Body of pancreas (tissue), 4 donors: Measurements from ENCODE around the gene TSPAN4.

Experiments
- POLR2A ChIP-seq, 3 donors: fragments of 450-650 bp; IDR thresholded peaks; one replicate each; pipeline ENCODE4 v1.6.1; 2016; ENCODE audit warnings: antibody characterized with exemption in 3 of 3, mild to moderate bottlenecking in 2 of 3
- TF ChIP-seq, protein P1 (sequence below), 7 experiments: fragments of 450-650 bp in 4 of 7; fragments of 200-600 bp in 3 of 7; sonication (generic) in 3 of 7; IDR thresholded peaks; one replicate each; pipeline ENCODE4 v1.5.1; 2016 to 2019; ENCODE audit warnings: antibody characterized with exemption in 7 of 7

DNA sequence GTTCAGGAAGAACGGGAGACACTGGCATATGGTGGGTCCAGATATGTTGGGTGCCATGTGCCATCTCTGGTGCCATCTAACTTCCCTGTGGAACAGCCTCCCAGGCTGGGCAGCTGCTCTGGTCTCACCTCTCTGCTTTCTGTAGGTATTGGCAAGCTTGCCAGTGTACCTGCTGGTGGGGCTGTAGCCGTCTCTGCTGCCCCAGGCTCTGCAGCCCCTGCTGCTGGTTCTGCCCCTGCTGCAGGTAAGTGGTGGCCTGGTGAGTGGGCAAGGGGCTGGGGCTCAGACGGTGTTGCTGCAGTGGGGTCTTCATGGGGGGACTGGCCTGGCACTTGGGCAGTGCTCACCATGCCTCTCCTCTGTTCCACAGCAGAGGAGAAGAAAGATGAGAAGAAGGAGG, 30.3 kb upstream of the TSPAN4 start:
- no peak for TF ChIP-seq POLR2A (IDR thresholded peaks at IDR 0.05)
- TF ChIP-seq, protein P1, sequence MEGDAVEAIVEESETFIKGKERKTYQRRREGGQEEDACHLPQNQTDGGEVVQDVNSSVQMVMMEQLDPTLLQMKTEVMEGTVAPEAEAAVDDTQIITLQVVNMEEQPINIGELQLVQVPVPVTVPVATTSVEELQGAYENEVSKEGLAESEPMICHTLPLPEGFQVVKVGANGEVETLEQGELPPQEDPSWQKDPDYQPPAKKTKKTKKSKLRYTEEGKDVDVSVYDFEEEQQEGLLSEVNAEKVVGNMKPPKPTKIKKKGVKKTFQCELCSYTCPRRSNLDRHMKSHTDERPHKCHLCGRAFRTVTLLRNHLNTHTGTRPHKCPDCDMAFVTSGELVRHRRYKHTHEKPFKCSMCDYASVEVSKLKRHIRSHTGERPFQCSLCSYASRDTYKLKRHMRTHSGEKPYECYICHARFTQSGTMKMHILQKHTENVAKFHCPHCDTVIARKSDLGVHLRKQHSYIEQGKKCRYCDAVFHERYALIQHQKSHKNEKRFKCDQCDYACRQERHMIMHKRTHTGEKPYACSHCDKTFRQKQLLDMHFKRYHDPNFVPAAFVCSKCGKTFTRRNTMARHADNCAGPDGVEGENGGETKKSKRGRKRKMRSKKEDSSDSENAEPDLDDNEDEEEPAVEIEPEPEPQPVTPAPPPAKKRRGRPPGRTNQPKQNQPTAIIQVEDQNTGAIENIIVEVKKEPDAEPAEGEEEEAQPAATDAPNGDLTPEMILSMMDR (IDR thresholded peaks at IDR 0.05), result no peak
